Stomach (tissue), 9 donors: ENCODE measurements around the gene ZFPM1. TPM values are rescaled to one million over a fixed set of nuclear protein-coding genes. Genes with fewer than 3 reads are reported as not detected.

Source experiments
- DNase-seq, 2 donors: peaks; one replicate each; pipeline versions ENCODE4 v3.0.0 to v3.0.0-alpha.2; 2013 to 2019
- H3K27ac ChIP-seq, 5 donors: fragments of 200-600 bp in 4 of 5; sonication (generic) in 4 of 5; one replicate each; pipeline ENCODE4 v1.5.1; 2013 to 2019; ENCODE audit warnings: mild to moderate bottlenecking in 1 of 5, moderate library complexity in 1 of 5
- H3K27me3 ChIP-seq, 3 donors: fragments of 200-600 bp; sonication (generic); one replicate each; pipeline ENCODE4 v1.5.1; 2017 to 2019; ENCODE audit warnings: mixed run types in 1 of 3
- H3K36me3 ChIP-seq, 4 donors: fragments of 200-600 bp; sonication (generic); 1 replicate in 3 of 4; 2 replicates in 1 of 4; pipeline ENCODE4 v1.5.1; 2016 to 2019
- H3K4me1 ChIP-seq, 4 donors: fragments of 200-600 bp; sonication (generic); one replicate each; pipeline ENCODE4 v1.5.1; 2016 to 2019
- H3K4me3 ChIP-seq, 4 donors: fragments of 200-600 bp; sonication (generic) in 3 of 4; one replicate each; pipeline ENCODE4 v1.5.1; 2016 to 2019; ENCODE audit warnings: mild to moderate bottlenecking in 1 of 4
- H3K9me3 ChIP-seq, 4 donors: fragments of 200-600 bp; sonication (generic); one replicate each; pipeline ENCODE4 v1.5.1; 2016 to 2019
- CTCF ChIP-seq, 7 experiments: fragments of 450-650 bp in 4 of 7; fragments of 200-600 bp in 3 of 7; sonication (generic) in 3 of 7; IDR thresholded peaks; one replicate each; pipeline ENCODE4 v1.5.1; 2016 to 2019; ENCODE audit warnings: antibody characterized with exemption in 7 of 7, control low read depth in 2 of 7, mild to moderate bottlenecking in 1 of 7
- EP300 ChIP-seq: sonication (generic); formaldehyde crosslinking; IDR thresholded peaks from one replicate; pipeline ENCODE4 v1.6.1; 2017; ENCODE audit warnings: antibody characterized with exemption
- POLR2A ChIP-seq, 4 donors: fragments of 450-650 bp; IDR thresholded peaks; one replicate each; pipeline ENCODE4 v1.6.1; 2016; ENCODE audit warnings: antibody characterized with exemption in 4 of 4, control low read depth in 2 of 4, mild to moderate bottlenecking in 1 of 4, moderate library complexity in 1 of 4
- POLR2AphosphoS5 ChIP-seq, 3 donors: sonication (generic); formaldehyde crosslinking; IDR thresholded peaks; one replicate each; pipeline ENCODE4 v1.6.1; 2016; ENCODE audit warnings: antibody characterized with exemption in 3 of 3
- WGBS, 5 donors: extraction: QIAGEN DNeasy Blood & Tissue Kit in 3 of 5; methylation state at CpG; one replicate each; pipeline versions ENCODE4 v1.1.5 to v1.1.7; 2013 to 2018; 5-methylcytosine and 5-hydroxymethylcytosine counted together
- intact Hi-C: fragments of 100-400 bp; cut with DNase I; formaldehyde crosslinking; loops from one replicate; pipeline ENCODE4 v1.15.1; 2023; ENCODE audit warnings: low total_unique reads
- polyA plus RNA-seq, 3 donors: library from polyadenylated mRNA; stranded (reverse); fragments of 200-250 nt; gene quantifications; one replicate each; pipeline ENCODE4 v1.2.3, GENCODE V29; 2013
- total RNA-seq, 5 donors: library from RNA; depleted of rRNA; stranded (reverse); fragments of >200 nt; gene quantifications; one replicate each; pipeline versions ENCODE4 v1.1.0 to v1.2.3, GENCODE V29; 2014 to 2016
- donor health status: healthy with polysubstance abuse.
- donor health status: Bipolar disorder and iron deficiency.
- donor health status: healthy.

ZFPM1 gene
- total and polyA plus RNA-seq, 8 donors: 3.9 to 85.7 (median 12.9) TPM

GRCh38 chr16:88458039-88458772 is 5.1 kb downstream of the ZFPM1 start:
- Histone ChIP-seq H3K9me3 (no peaks in the 10 kb centered on the region), H3K27ac (peak overlapping the region in 2 of 5 donors; percentile 39 to 89), H3K27me3 (peaks cover 0 to 65% (median 5%) of the 10 kb centered on the region in 3 donors), H3K4me1 (peaks cover 44 to 95% (median 75%) of the 10 kb centered on the region in 4 donors), H3K36me3 (no peaks in the 10 kb centered on the region), H3K4me3 (no peak overlapping the region)
- WGBS, 5 donors: 55 to 73% (median 63%) methylated on average over 16 to 20 of the region's 20 CpGs
- DNase-seq: no peak
- TF ChIP-seq POLR2AphosphoS5 (IDR thresholded peaks at IDR 0.05): no peak
- no peak for TF ChIP-seq EP300
- no peak for TF ChIP-seq CTCF (IDR thresholded peaks at IDR 0.05)
- TF ChIP-seq POLR2A (IDR thresholded peaks at IDR 0.05): no peak
- intact Hi-C loops: no loop called here

- H3K27me3 ChIP-seq: peaks cover 0 to 63% (median 5%) of the 10 kb centered on the region in 3 donors
- no peak for DNase-seq
- intact Hi-C loops: no loop called here
Observed at GRCh38 chr16:88458773-88459235, 5.7 kb downstream of the ZFPM1 start.

GRCh38 chr16:88459366-88460073 is 6.4 kb downstream of the ZFPM1 start:
- Histone ChIP-seq H3K36me3 (no peaks in the 10 kb centered on the region), H3K4me1 (peaks cover 49 to 100% (median 79%) of the 10 kb centered on the region in 4 donors), H3K27ac (peak overlapping the region in 1 of 5 donors; percentile 89), H3K27me3 (peaks cover 0 to 56% (median 5%) of the 10 kb centered on the region in 3 donors), H3K4me3 (no peak overlapping the region), H3K9me3 (no peaks in the 10 kb centered on the region)
- TF ChIP-seq POLR2A (IDR thresholded peaks at IDR 0.05): no peak
- no peak for TF ChIP-seq POLR2AphosphoS5 (IDR thresholded peaks at IDR 0.05)
- no peak for TF ChIP-seq CTCF (IDR thresholded peaks at IDR 0.05)
- no peak for TF ChIP-seq EP300
- no peak for DNase-seq
- WGBS, 5 donors: 70 to 74% (median 74%) methylated on average over 8 of the region's 8 CpGs
- intact Hi-C loops: no loop called here

More at GRCh38 chr16:88458773-88459235, 5.7 kb downstream of the ZFPM1 start:
- Histone ChIP-seq H3K4me3 (no peak overlapping the region), H3K36me3 (no peaks in the 10 kb centered on the region), H3K9me3 (no peaks in the 10 kb centered on the region), H3K27ac (peak overlapping the region in 2 of 5 donors; percentile 39 to 89), H3K4me1 (peaks cover 48 to 100% (median 79%) of the 10 kb centered on the region in 4 donors)
- WGBS, 5 donors: 80 to 88% (median 81%) methylated on average over 4 to 12 of the region's 12 CpGs
- TF ChIP-seq CTCF (IDR thresholded peaks at IDR 0.05) (no peak), POLR2A (IDR thresholded peaks at IDR 0.05) (no peak), POLR2AphosphoS5 (IDR thresholded peaks at IDR 0.05) (no peak), EP300 (no peak)

- no peaks in the 10 kb centered on the region for H3K36me3 ChIP-seq
- H3K4me3 ChIP-seq: no peak overlapping the region
- H3K4me1 ChIP-seq: peaks cover 46 to 100% (median 79%) of the 10 kb centered on the region in 4 donors
- H3K27me3 ChIP-seq: peaks cover 0 to 51% (median 0%) of the 10 kb centered on the region in 3 donors
- intact Hi-C loops: no loop called here
- no peak for DNase-seq
- TF ChIP-seq CTCF (IDR thresholded peaks at IDR 0.05) (no peak), EP300 (no peak), POLR2A (IDR thresholded peaks at IDR 0.05) (no peak), POLR2AphosphoS5 (IDR thresholded peaks at IDR 0.05) (no peak)
- H3K9me3 ChIP-seq: no peaks in the 10 kb centered on the region
- 51 to 70% (median 65%) methylated on average over 14 to 32 of the region's 32 CpGs for WGBS, 5 donors
- peak overlapping the region in 4 of 5 donors; percentile 10 to 60 (median 40) for H3K27ac ChIP-seq
Observed at GRCh38 chr16:88460496-88461330, 7.6 kb downstream of the ZFPM1 start.
